GM12801 (cell line): ENCODE measurements around the gene LEMD1.

Experiments
- CTCF ChIP-seq: IDR thresholded peaks from one replicate; pipeline ENCODE4 v1.5.1; 2011; ENCODE audit warnings: control low read depth; ENCODE audit not compliant: insufficient read length; ENCODE audit errors: extremely low read depth

LEMD1 gene

GRCh38 chr1:205434738-205435137, 12.9 kb upstream of the LEMD1 start:
- TF ChIP-seq CTCF = no peak

- TF ChIP-seq CTCF = no peak
These were observed 10.3 kb upstream of the LEMD1 start for GRCh38 chr1:205432116-205432515.

GRCh38 chr1:205430696-205431305, 8.9 kb upstream of the LEMD1 start:
- no peak for TF ChIP-seq CTCF

- no peak for TF ChIP-seq CTCF
These were observed 8.2 kb upstream of the LEMD1 start for GRCh38 chr1:205429762-205430695.

- TF ChIP-seq CTCF = no peak
These were observed 3.2 kb upstream of the LEMD1 start for GRCh38 chr1:205424901-205425600.

GRCh38 chr1:205423814-205424399, 2.1 kb upstream of the LEMD1 start:
- no peak for TF ChIP-seq CTCF
